Adrenal gland (tissue), 12 donors: Measurements from ENCODE around the gene TGFBR3. TPM values are rescaled to one million over a fixed set of nuclear protein-coding genes. Genes with fewer than 3 reads are reported as not detected.

Experiments used
- DNase-seq, 7 donors: peaks; one replicate each; pipeline ENCODE4 v3.0.0-alpha.2; 2019 to 2020
- H3K27ac ChIP-seq, 5 donors: fragments of 200-600 bp; sonication (generic) in 4 of 5; 1 replicate in 3 of 5; 2 replicates in 2 of 5; pipeline versions ENCODE4 v1.5.1 to v1.8.0; 2016 to 2020; ENCODE audit warnings: mild to moderate bottlenecking in 1 of 5
- H3K27me3 ChIP-seq: fragments of 200-600 bp; 2 replicates; pipeline ENCODE4 v1.8.0; 2021
- H3K36me3 ChIP-seq, 2 donors: fragments of 200-600 bp; replicated peaks in 1 of 2; 1 replicate in 1 of 2; 2 replicates in 1 of 2; pipeline versions ENCODE4 v1.5.1 to v1.8.0; 2018 to 2022
- H3K4me1 ChIP-seq, 2 donors: fragments of 200-600 bp; replicated peaks in 1 of 2; 1 replicate in 1 of 2; 2 replicates in 1 of 2; pipeline versions ENCODE4 v1.5.1 to v1.8.0; 2018 to 2021
- H3K4me3 ChIP-seq, 4 donors: fragments of 200-600 bp; sonication (generic) in 3 of 4; one replicate each; pipeline ENCODE4 v1.5.1; 2016 to 2018
- H3K9me3 ChIP-seq, 3 donors: fragments of 200-600 bp; sonication (generic) in 1 of 3; replicated peaks in 1 of 3; 1 replicate in 2 of 3; 2 replicates in 1 of 3; pipeline versions ENCODE4 v1.5.1 to v1.8.0; 2016 to 2021
- POLR2A ChIP-seq, 2 donors: fragments of 450-650 bp; IDR thresholded peaks; one replicate each; pipeline ENCODE4 v1.6.1; 2017; ENCODE audit warnings: antibody characterized with exemption in 2 of 2, mild to moderate bottlenecking in 2 of 2, moderate library complexity in 1 of 2
- WGBS, 4 donors: extraction: QIAGEN DNeasy Blood & Tissue Kit in 2 of 4; methylation state at CpG; one replicate each; pipeline versions ENCODE4 v1.1.5 to v1.1.7; 2013 to 2017; 5-methylcytosine and 5-hydroxymethylcytosine counted together
- intact Hi-C, 2 donors: fragments of 100-400 bp; cut with DNase I; formaldehyde crosslinking; loops; one replicate each; pipeline versions ENCODE4 v1.14.1 to v1.15.0; 2022 to 2023
- polyA plus RNA-seq, 3 donors: library from polyadenylated mRNA; stranded (reverse); fragments of 200-250 nt in 2 of 3; fragments of 350-450 nt in 1 of 3; fragmentation: Illumina TruSeq in 1 of 3; extraction: RNeasy Lipid Tissue Mini Kit (QIAGEN cat#74804) in 1 of 3; gene quantifications; one replicate each; pipeline ENCODE4 v1.2.3, GENCODE V29; 2013 to 2014
- total RNA-seq, 9 donors: library from RNA; depleted of rRNA in 4 of 9; stranded (reverse); fragments of >200 nt in 4 of 9; fragments of 120-200 nt in 1 of 9; fragmentation: NEBNext Ultra II Directional in 1 of 9; extraction: Animal tissue kit (Norgen Biotek cat#: 25700) in 1 of 9; gene quantifications; one replicate each; pipeline versions ENCODE4 v1.1.0 to v1.2.4, GENCODE V29; 2013 to 2023
- TF ChIP-seq, protein P1 (sequence below), 6 experiments: fragments of 450-650 bp in 4 of 6; fragments of 200-600 bp in 2 of 6; sonication (generic) in 1 of 6; IDR thresholded peaks; 1 replicate in 5 of 6; 2 replicates in 1 of 6; pipeline versions ENCODE4 v1.5.1 to v1.8.0; 2016 to 2021; ENCODE audit warnings: antibody characterized with exemption in 6 of 6, mild to moderate bottlenecking in 2 of 6, moderate library complexity in 1 of 6
- donor health status: healthy with polysubstance abuse.
- donor health status: Bipolar disorder and iron deficiency.
- donor health status: DM: yes; HTN: yes; CAD: no.
- donor health status: DM: no; HTN: no; CAD: no.
- donor health status: DM: no; HTN: no; CAD: no.
- donor health status: DM: yes; HTN: yes; CAD: no.

Gene TGFBR3
- total and polyA plus RNA-seq, 12 donors, result 13.9 to 340 (median 148) TPM

DNA sequence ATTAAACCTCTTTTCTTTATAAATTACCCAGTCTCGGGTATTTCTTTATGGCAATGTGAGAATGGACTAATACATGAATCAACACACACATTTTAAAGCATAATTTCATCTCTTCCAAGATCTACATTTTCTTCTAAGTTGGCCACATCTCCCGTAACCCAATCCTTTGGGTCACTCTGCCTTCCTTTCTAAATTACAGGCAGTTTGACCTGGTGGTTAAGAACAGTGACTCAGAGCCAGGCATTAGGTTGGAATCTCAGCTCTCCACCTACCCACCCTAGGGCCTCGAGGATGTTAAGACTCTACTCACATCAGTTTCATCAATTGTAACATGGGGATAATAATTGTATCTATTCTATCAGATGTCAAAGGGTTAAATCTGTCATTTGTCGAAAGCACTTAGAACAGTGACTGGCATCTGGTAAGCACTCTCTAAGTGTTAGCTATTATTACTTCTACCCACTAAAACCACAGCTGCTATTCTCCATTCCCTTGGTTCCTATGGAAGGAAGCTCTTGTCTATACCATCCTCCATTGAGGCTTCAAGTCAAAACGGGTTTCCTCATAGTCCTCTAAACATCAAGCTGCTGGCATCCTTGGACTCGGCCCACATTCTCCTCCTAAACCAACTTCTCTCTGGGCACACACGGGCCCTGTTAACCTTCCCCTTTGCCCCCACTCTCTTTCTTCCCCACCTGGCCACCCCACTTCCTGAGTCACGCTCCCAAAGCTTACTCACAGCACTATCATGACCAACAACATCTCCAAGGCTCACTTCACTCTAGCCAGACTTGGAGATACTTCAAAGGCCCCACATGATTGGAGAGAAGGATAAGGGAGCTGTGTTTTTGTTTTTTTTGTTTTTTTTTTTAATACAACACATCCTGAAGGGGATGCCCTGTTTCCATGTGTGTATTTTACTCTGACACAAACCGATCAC lies 116.9 kb downstream of the TGFBR3 start:
- Histone ChIP-seq H3K27me3 (no peaks in the 10 kb centered on the region), H3K4me1 (peaks cover 4 to 31% of the 10 kb centered on the region in 2 donors), H3K36me3 (no peaks in the 10 kb centered on the region), H3K9me3 (no peaks in the 10 kb centered on the region), H3K27ac (peak overlapping the region in 2 of 5 donors; percentile 60 to 62), H3K4me3 (no peak overlapping the region)
- intact Hi-C loops, result no loop called here
- no peak for TF ChIP-seq POLR2A (IDR thresholded peaks at IDR 0.05)
- TF ChIP-seq, protein P1, sequence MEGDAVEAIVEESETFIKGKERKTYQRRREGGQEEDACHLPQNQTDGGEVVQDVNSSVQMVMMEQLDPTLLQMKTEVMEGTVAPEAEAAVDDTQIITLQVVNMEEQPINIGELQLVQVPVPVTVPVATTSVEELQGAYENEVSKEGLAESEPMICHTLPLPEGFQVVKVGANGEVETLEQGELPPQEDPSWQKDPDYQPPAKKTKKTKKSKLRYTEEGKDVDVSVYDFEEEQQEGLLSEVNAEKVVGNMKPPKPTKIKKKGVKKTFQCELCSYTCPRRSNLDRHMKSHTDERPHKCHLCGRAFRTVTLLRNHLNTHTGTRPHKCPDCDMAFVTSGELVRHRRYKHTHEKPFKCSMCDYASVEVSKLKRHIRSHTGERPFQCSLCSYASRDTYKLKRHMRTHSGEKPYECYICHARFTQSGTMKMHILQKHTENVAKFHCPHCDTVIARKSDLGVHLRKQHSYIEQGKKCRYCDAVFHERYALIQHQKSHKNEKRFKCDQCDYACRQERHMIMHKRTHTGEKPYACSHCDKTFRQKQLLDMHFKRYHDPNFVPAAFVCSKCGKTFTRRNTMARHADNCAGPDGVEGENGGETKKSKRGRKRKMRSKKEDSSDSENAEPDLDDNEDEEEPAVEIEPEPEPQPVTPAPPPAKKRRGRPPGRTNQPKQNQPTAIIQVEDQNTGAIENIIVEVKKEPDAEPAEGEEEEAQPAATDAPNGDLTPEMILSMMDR (IDR thresholded peaks at IDR 0.05), result no peak
- peak in 4 of 7 donors; percentile 43 to 75 (median 53) for DNase-seq
- WGBS, 4 donors, result 53 to 64% (median 58%) methylated on average over 9 of the region's 9 CpGs

DNA sequence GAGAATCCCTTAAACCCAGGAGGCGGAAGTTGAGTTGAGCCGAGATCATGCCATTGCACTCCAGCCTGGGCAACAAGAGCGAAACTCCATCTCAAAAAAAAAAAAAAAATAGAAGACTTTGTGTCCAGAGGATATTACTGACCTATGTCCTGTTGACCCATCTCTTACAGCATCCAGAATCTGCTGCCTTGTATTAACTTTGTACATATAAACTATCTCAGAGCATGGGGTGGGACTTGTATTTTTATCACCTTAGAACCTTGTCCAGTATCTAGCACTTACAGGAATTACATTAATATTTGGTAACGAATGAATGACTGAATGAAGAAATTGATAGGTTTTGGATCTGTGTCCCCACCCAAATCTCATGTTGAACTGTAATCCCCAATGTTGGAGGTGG lies 117.8 kb downstream of the TGFBR3 start:
- peaks cover 10 to 40% of the 10 kb centered on the region in 2 donors for H3K4me1 ChIP-seq
- H3K27ac ChIP-seq, result peak overlapping the region in 1 of 5 donors; percentile 36
- TF ChIP-seq, protein P1 (IDR thresholded peaks at IDR 0.05), result no peak
- no peak for TF ChIP-seq POLR2A (IDR thresholded peaks at IDR 0.05)
- no peaks in the 10 kb centered on the region for H3K36me3 ChIP-seq
- no peak overlapping the region for H3K4me3 ChIP-seq
- intact Hi-C loops, result no loop called here
- H3K27me3 ChIP-seq, result no peaks in the 10 kb centered on the region
- no peak for DNase-seq
- WGBS, 4 donors, result 93 to 98% (median 96%) methylated on average over 4 of the region's 4 CpGs
- H3K9me3 ChIP-seq, result no peaks in the 10 kb centered on the region

DNA sequence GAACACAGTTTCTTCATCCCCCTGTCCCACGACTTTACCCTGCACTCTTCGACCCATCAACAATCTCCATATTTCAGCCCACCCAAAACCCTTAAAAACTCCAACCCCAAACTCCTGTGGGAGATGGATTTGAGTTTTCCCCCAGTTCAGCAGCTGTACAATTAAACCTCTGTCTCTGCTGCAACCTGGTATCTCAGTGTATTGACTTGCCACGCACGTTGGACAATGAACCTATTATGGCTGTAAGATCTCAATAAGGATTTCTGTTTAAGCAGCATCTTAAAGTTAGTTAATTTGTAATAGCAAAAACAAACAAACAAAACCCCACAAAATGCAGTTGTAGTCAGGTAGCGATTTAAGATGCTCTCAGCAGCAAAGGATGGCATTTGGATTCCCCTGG lies 119.1 kb downstream of the TGFBR3 start:
- WGBS, 4 donors, result 89 to 92% methylated on average over 5 of the region's 5 CpGs; no CpG with 5 or more reads in 2 of the 4 donors
- Histone ChIP-seq H3K4me1 (peaks cover 13 to 50% of the 10 kb centered on the region in 2 donors), H3K27ac (peak overlapping the region in 1 of 5 donors; percentile 73), H3K36me3 (no peaks in the 10 kb centered on the region), H3K9me3 (no peaks in the 10 kb centered on the region), H3K27me3 (no peaks in the 10 kb centered on the region), H3K4me3 (no peak overlapping the region)
- no peak for DNase-seq
- intact Hi-C loops, result no loop called here
- no peak for TF ChIP-seq POLR2A (IDR thresholded peaks at IDR 0.05)
- TF ChIP-seq, protein P1 (IDR thresholded peaks at IDR 0.05), result no peak

DNA sequence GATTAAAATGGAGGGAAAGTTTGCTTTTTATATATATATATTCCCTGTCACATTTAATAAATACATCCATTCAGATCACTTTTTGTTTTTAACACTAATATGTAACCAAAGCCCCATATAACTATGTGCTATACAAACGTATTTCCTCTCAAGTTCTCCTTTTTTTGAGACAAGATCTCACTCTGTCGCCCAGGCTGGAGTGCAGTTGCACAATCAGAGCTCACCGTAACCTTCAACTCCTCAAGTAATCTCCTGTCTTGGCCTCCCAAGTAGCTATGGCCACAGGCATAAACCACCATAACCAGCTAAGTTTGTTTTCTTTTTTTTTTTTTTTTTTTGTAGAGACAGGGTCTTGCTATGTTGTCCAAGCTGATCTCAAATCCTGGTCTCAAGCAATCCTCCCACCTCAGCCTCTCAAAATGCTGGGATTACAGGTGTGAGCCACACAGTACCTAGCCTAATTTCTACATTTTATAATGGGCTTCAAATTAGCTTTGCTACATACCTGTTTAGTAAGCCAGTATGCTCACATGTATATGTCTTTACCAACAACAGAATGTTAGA lies 120.0 kb downstream of the TGFBR3 start:
- intact Hi-C loops, result no loop called here
- no peaks in the 10 kb centered on the region for H3K36me3 ChIP-seq
- H3K27me3 ChIP-seq, result no peaks in the 10 kb centered on the region
- H3K4me1 ChIP-seq, result peaks cover 16 to 59% of the 10 kb centered on the region in 2 donors
- 48 to 64% (median 51%) methylated on average over 3 of the region's 3 CpGs for WGBS, 4 donors
- TF ChIP-seq POLR2A (IDR thresholded peaks at IDR 0.05), result no peak
- TF ChIP-seq, protein P1 (IDR thresholded peaks at IDR 0.05), result no peak
- DNase-seq, result peak in 1 of 7 donors; percentile 44
- peak overlapping the region in 3 of 5 donors; percentile 15 to 73 (median 25) for H3K27ac ChIP-seq
- no peaks in the 10 kb centered on the region for H3K9me3 ChIP-seq
- no peak overlapping the region for H3K4me3 ChIP-seq
